ENCODE measurements around the gene WFDC1. TPM values are rescaled to one million over a fixed set of nuclear protein-coding genes. Genes with fewer than 3 reads are reported as not detected.

The WFDC1 gene
- total RNA-seq, 1 experiment from 2014 or later: not detected

DNA sequence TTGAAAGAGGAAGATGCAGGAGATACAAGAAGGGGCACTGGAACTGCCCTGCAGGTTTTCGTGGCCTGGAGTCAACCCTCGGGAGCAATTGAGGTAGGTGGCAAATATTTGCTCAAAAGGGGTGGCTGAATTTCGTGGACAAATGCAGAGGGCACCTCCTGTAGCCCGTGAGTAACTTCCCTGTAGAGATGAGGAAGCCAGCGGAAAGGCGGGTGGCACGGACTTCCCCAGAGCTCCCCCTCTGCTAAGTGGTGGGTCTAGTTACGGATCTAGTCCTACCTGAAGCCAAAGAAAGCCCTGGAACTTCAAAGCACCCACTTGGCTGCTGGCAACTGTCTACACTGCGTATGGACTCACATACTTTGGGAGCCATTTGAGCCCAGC is 72.6 kb downstream of the WFDC1 start:
- peak overlapping the region; percentile 93 for H3K4me3 Mint-ChIP-seq (ENCODE audit: unreplicated experiment)
- Histone ChIP-seq H3K36me3 (ENCODE audit: control insufficient read depth, insufficient read depth, low read length) (no peaks in the 10 kb centered on the region), H3K4me3 (ENCODE audit: low read depth, low read length) (no peak overlapping the region), H3K4me1 (peaks cover 15% of the 10 kb centered on the region), H3K27me3 (replicated peaks; ENCODE audit: control insufficient read depth, insufficient read depth, low read length) (no peaks in the 10 kb centered on the region), H3K9me3 (no peaks in the 10 kb centered on the region)
- ChIA-PET POLR2A (interaction anchor here (1.8 kb wide), 1 partner anchor 10 kb away, joined by 4 read pairs; no protein-coding TSS in a partner anchor), CTCF (interaction anchor here (1.4 to 1.9 kb wide), 2 partner anchors 27 to 117 kb away, joined by 4 to 8 read pairs; no protein-coding TSS in a partner anchor)
- BruUV-seq (replicated peaks): no TSS peak
- H3K4me1 Mint-ChIP-seq (ENCODE audit: low read depth, unreplicated experiment): peaks cover 16% of the 10 kb centered on the region
- no peaks in the 10 kb centered on the region for H3K9me3 Mint-ChIP-seq (ENCODE audit: unreplicated experiment)
- H3K36me3 Mint-ChIP-seq (ENCODE audit: insufficient read depth, unreplicated experiment): peaks cover 13% of the 10 kb centered on the region
- DNase-seq: no peak
- TF ChIP-seq, protein P1, sequence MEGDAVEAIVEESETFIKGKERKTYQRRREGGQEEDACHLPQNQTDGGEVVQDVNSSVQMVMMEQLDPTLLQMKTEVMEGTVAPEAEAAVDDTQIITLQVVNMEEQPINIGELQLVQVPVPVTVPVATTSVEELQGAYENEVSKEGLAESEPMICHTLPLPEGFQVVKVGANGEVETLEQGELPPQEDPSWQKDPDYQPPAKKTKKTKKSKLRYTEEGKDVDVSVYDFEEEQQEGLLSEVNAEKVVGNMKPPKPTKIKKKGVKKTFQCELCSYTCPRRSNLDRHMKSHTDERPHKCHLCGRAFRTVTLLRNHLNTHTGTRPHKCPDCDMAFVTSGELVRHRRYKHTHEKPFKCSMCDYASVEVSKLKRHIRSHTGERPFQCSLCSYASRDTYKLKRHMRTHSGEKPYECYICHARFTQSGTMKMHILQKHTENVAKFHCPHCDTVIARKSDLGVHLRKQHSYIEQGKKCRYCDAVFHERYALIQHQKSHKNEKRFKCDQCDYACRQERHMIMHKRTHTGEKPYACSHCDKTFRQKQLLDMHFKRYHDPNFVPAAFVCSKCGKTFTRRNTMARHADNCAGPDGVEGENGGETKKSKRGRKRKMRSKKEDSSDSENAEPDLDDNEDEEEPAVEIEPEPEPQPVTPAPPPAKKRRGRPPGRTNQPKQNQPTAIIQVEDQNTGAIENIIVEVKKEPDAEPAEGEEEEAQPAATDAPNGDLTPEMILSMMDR (IDR thresholded peaks at IDR 0.05; ENCODE audit: insufficient read depth in 1 of 2, low read depth in 1 of 2, low read length in 1 of 2, severe bottlenecking in 1 of 2, unreplicated experiment in 1 of 2): no peak
- intact Hi-C loops (cut with micrococcal nuclease; ENCODE audit: unreplicated experiment): loop anchor here (10.0 kb wide), 1 partner anchor 92 kb away; no protein-coding TSS in a partner anchor
- H3K27ac Mint-ChIP-seq (ENCODE audit: unreplicated experiment): no peak overlapping the region
- no peaks in the 10 kb centered on the region for H3K27me3 Mint-ChIP-seq (ENCODE audit: insufficient read depth, unreplicated experiment)

DNA sequence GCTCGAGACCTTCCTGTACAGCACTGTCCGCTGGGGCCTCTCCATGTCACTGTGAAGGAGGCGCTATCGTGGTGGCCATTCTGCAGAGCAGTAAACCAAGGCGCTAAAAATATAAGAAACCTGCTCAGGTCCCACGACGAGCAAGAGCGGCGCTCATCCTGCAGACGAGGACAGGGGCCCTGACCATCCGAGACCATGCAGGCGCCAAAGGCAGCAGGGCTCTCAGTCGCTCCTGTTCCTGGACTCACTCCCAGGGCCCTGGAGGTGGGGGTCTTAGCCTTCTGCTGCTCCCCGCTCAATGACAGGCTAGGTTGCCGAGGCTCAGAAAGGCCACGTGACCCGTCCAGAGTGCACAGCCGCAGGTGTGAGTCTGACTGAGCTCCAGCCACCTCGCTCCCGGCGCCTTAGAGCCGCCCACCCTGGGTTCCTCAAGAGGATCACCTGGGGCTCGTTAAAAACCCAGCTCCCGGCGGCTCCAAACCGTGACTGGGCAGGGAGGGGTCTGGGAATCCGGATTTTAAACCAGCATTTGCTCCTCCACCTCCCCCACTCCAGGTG is 73.2 kb downstream of the WFDC1 start:
- Mint-ChIP-seq H3K36me3 (ENCODE audit: insufficient read depth, unreplicated experiment) (peaks cover 13% of the 10 kb centered on the region), H3K4me3 (ENCODE audit: unreplicated experiment) (peak overlapping the region; percentile 93), H3K4me1 (ENCODE audit: low read depth, unreplicated experiment) (peaks cover 16% of the 10 kb centered on the region), H3K27me3 (ENCODE audit: insufficient read depth, unreplicated experiment) (no peaks in the 10 kb centered on the region), H3K9me3 (ENCODE audit: unreplicated experiment) (no peaks in the 10 kb centered on the region), H3K27ac (ENCODE audit: unreplicated experiment) (peak overlapping the region; percentile 93)
- Histone ChIP-seq H3K9me3 (no peaks in the 10 kb centered on the region), H3K4me1 (peaks cover 15% of the 10 kb centered on the region), H3K27me3 (replicated peaks; ENCODE audit: control insufficient read depth, insufficient read depth, low read length) (no peaks in the 10 kb centered on the region), H3K36me3 (ENCODE audit: control insufficient read depth, insufficient read depth, low read length) (no peaks in the 10 kb centered on the region), H3K4me3 (ENCODE audit: low read depth, low read length) (peak overlapping the region; percentile 65)
- TF ChIP-seq, protein P1 (IDR thresholded peaks at IDR 0.05; ENCODE audit: insufficient read depth in 1 of 2, low read depth in 1 of 2, low read length in 1 of 2, severe bottlenecking in 1 of 2, unreplicated experiment in 1 of 2): no peak
- ChIA-PET POLR2A (interaction anchor here (0.6 to 1.8 kb wide), 8 partner anchors 9 to 319 kb away, joined by 3 to 7 read pairs (median 4); no protein-coding TSS in a partner anchor), CTCF (interaction anchor here (0.6 to 1.9 kb wide), 5 partner anchors 12 to 585 kb away, joined by 3 to 8 read pairs (median 3); no protein-coding TSS in a partner anchor)
- DNase-seq: no peak
- BruUV-seq (replicated peaks): TSS peak; percentile 74
- intact Hi-C loops (cut with micrococcal nuclease; ENCODE audit: unreplicated experiment): loop anchor here (1.0 to 10.0 kb wide), 2 partner anchors 28 to 93 kb away; no protein-coding TSS in a partner anchor

DNA sequence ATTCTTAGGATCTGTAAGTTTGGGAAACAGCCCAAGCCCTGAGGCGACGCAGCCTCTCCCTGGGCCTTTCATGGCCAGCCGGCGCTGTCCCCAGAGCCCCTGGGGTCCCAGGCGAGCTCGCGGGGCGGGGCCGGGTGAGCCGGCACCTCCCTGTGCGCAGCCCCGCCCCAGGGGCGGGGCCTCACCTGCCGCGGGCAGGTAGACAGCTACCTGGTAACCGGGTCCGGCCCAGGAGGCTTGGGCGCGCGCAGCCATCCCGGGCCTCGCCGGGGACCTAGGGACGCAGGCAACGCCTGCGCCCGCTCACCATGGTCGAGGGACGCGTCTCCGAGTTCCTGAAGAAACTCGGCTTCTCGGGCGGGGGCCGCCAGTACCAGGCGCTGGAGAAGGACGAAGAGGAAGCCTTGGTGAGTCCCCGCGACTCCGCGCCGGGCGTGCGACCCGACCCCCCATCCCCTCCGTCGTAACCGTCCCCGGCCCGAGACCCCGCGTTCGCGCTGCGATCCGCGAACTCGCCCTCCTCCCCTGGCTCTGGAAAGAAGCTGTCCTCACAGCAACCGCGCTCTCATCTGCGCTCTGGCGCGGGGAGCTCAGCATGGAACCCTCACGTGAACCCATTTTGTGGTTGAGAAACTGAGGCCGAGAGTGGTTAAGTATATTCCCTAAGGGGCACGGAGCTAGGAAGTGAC is 73.8 kb downstream of the WFDC1 start, which contains the start of gene ATP2C2:
ATP2C2 (plus strand) TSS at position 231 of the 689 bp plus-strand sequence; CDS start at position 309, 78 bp downstream.
- BruUV-seq (replicated peaks): no TSS peak
- Histone ChIP-seq H3K9me3 (no peaks in the 10 kb centered on the region), H3K27me3 (replicated peaks; ENCODE audit: control insufficient read depth, insufficient read depth, low read length) (no peaks in the 10 kb centered on the region), H3K36me3 (ENCODE audit: control insufficient read depth, insufficient read depth, low read length) (no peaks in the 10 kb centered on the region), H3K4me1 (peaks cover 15% of the 10 kb centered on the region), H3K4me3 (ENCODE audit: low read depth, low read length) (peak within 1 kb of the TSS; percentile 65)
- ChIA-PET POLR2A (interaction anchor here (0.6 to 1.8 kb wide), 8 partner anchors 9 to 320 kb away, joined by 3 to 7 read pairs (median 4); no protein-coding TSS in a partner anchor), CTCF (interaction anchor here (0.6 to 1.9 kb wide), 7 partner anchors 11 to 584 kb away, joined by 3 to 8 read pairs (median 3); no protein-coding TSS in a partner anchor)
- intact Hi-C loops (cut with micrococcal nuclease; ENCODE audit: unreplicated experiment): loop anchor here (1.0 to 10.0 kb wide), 2 partner anchors 28 to 94 kb away; no protein-coding TSS in a partner anchor
- peak; percentile 89 to 95 for DNase-seq
- peak within 1 kb of the TSS; percentile 93 for H3K27ac Mint-ChIP-seq (ENCODE audit: unreplicated experiment)
- no peaks in the 10 kb centered on the region for H3K9me3 Mint-ChIP-seq (ENCODE audit: unreplicated experiment)
- peak within 1 kb of the TSS; percentile 93 for H3K4me3 Mint-ChIP-seq (ENCODE audit: unreplicated experiment)
- H3K36me3 Mint-ChIP-seq (ENCODE audit: insufficient read depth, unreplicated experiment): peaks cover 13% of the 10 kb centered on the region
- TF ChIP-seq, protein P1 (IDR thresholded peaks at IDR 0.05; ENCODE audit: insufficient read depth in 1 of 2, low read depth in 1 of 2, low read length in 1 of 2, severe bottlenecking in 1 of 2, unreplicated experiment in 1 of 2): no peak
- no peaks in the 10 kb centered on the region for H3K27me3 Mint-ChIP-seq (ENCODE audit: insufficient read depth, unreplicated experiment)
- H3K4me1 Mint-ChIP-seq (ENCODE audit: low read depth, unreplicated experiment): peaks cover 16% of the 10 kb centered on the region

Data from Caco-2 (cell line).